Cardiac muscle cell (in vitro differentiated cells and primary cell): Measurements from ENCODE around the gene KMT2A. TPM values are rescaled to one million over a fixed set of nuclear protein-coding genes. Genes with fewer than 3 reads are reported as not detected.
"Not testable (repeated sequence)": the region's sequence is repeated elsewhere in the genome, so short reads cannot be mapped to it uniquely, and the experiment has no call there.

Experiments used
- DNase-seq, 2 donors: peaks; one replicate each; pipeline versions ENCODE4 v3.0.0 to v3.0.0-alpha.2; 2010 to 2017; ENCODE audit warnings: low read depth in 1 of 2, low spot score in 1 of 2
- H3K27ac ChIP-seq: fragments of 200-600 bp; sonication (generic); 2 replicates; pipeline ENCODE4 v1.5.1; 2016
- H3K27me3 ChIP-seq: fragments of 200-600 bp; sonication (generic); 2 replicates; pipeline ENCODE4 v1.6.0; 2016; ENCODE audit warnings: control low read depth
- H3K36me3 ChIP-seq: fragments of 200-600 bp; sonication (generic); 2 replicates; pipeline ENCODE4 v1.5.1; 2016; ENCODE audit warnings: control low read depth
- H3K4me1 ChIP-seq: fragments of 200-600 bp; sonication (generic); 2 replicates; pipeline ENCODE4 v1.8.1; 2017; ENCODE audit warnings: low read depth, mild to moderate bottlenecking, mixed run types
- H3K4me3 ChIP-seq: fragments of 200-600 bp; sonication (generic); 2 replicates; pipeline ENCODE4 v1.5.1; 2016; ENCODE audit warnings: mild to moderate bottlenecking
- H3K9me3 ChIP-seq: fragments of 200-600 bp; sonication (generic); 2 replicates; pipeline ENCODE4 v1.5.1; 2017; ENCODE audit warnings: low read depth, mild to moderate bottlenecking, control low read depth
- CTCF ChIP-seq: IDR thresholded peaks from 2 replicates; pipeline ENCODE4 v1.5.1; 2012; ENCODE audit warnings: low read depth, mild to moderate bottlenecking, low read length
- polyA plus RNA-seq: library from polyadenylated mRNA; unstranded; fragments of >200 nt; fragmentation: Nextera tagmentation; extraction: Ambion mirVana; gene quantifications from 2 replicates; pipeline ENCODE4 v1.2.1, GENCODE V29; 2016
- total RNA-seq: library from RNA; depleted of rRNA; stranded (reverse); fragments of >200 nt; gene quantifications from 2 replicates; pipeline ENCODE4 v1.2.3, GENCODE V29; 2016

KMT2A gene
- total and polyA plus RNA-seq, 2 experiments from 2014 or later = 28.0 to 48.2 TPM

- TF ChIP-seq CTCF = no peak
- Histone ChIP-seq H3K9me3 (no peaks in the 10 kb centered on the region), H3K27ac (no peak overlapping the region), H3K4me3 (no peak overlapping the region), H3K27me3 (no peaks in the 10 kb centered on the region), H3K4me1 (peaks cover 10% of the 10 kb centered on the region), H3K36me3 (no peaks in the 10 kb centered on the region)
- no peak for DNase-seq
Measured at GRCh38 chr11:118415062-118415738, 21.1 kb upstream of the KMT2A start.

- H3K9me3 ChIP-seq = no peaks in the 10 kb centered on the region
- H3K4me1 ChIP-seq = peaks cover 5% of the 10 kb centered on the region
- no peak overlapping the region for H3K27ac ChIP-seq
- no peaks in the 10 kb centered on the region for H3K36me3 ChIP-seq
- DNase-seq = peak in 1 of 2 donors; percentile 94
- no peak overlapping the region for H3K4me3 ChIP-seq
- H3K27me3 ChIP-seq = no peaks in the 10 kb centered on the region
- no peak for TF ChIP-seq CTCF
Measured at GRCh38 chr11:118415739-118416068, 20.6 kb upstream of the KMT2A start.

- H3K4me3 ChIP-seq, H3K4me1 ChIP-seq, H3K27me3 ChIP-seq, H3K9me3 ChIP-seq, H3K36me3 ChIP-seq, DNase-seq, H3K27ac ChIP-seq: not testable (repeated sequence)
Measured at GRCh38 chr11:118416900-118417299, 19.4 kb upstream of the KMT2A start.

- Histone ChIP-seq H3K36me3 (no peaks in the 10 kb centered on the region), H3K27ac (no peak overlapping the region), H3K9me3 (no peaks in the 10 kb centered on the region), H3K27me3 (no peaks in the 10 kb centered on the region), H3K4me1 (no peaks in the 10 kb centered on the region), H3K4me3 (no peak overlapping the region)
- no peak for DNase-seq
- no peak for TF ChIP-seq CTCF
Measured at GRCh38 chr11:118417801-118418200, 18.5 kb upstream of the KMT2A start.

GRCh38 chr11:118418766-118419165 is 17.5 kb upstream of the KMT2A start:
- DNase-seq = no peak
- Histone ChIP-seq H3K9me3 (no peaks in the 10 kb centered on the region), H3K4me1 (no peaks in the 10 kb centered on the region), H3K27ac (no peak overlapping the region), H3K27me3 (no peaks in the 10 kb centered on the region), H3K36me3 (no peaks in the 10 kb centered on the region), H3K4me3 (no peak overlapping the region)
- TF ChIP-seq CTCF = no peak

- no peak overlapping the region for H3K27ac ChIP-seq
- H3K27me3 ChIP-seq = no peaks in the 10 kb centered on the region
- no peak for TF ChIP-seq CTCF
- no peaks in the 10 kb centered on the region for H3K36me3 ChIP-seq
- no peak overlapping the region for H3K4me3 ChIP-seq
- no peak for DNase-seq
- H3K9me3 ChIP-seq = no peaks in the 10 kb centered on the region
- no peaks in the 10 kb centered on the region for H3K4me1 ChIP-seq
Measured at GRCh38 chr11:118427707-118428106, 8.6 kb upstream of the KMT2A start.
